Measurements from ENCODE around the gene CALN1.

The CALN1 gene

GRCh38 chr7:72275382-72276070 is 136.6 kb downstream of the CALN1 start:
- Mint-ChIP-seq H3K36me3 (no peaks in the 10 kb centered on the region), H3K4me3 (no peak overlapping the region), H3K27ac (no peak overlapping the region), H3K9me3 (peaks cover 25% of the 10 kb centered on the region), H3K4me1 (no peaks in the 10 kb centered on the region)
- DNase-seq (ENCODE audit: low spot score in 2 of 2) (no peak), ATAC-seq (no peak)

DNA sequence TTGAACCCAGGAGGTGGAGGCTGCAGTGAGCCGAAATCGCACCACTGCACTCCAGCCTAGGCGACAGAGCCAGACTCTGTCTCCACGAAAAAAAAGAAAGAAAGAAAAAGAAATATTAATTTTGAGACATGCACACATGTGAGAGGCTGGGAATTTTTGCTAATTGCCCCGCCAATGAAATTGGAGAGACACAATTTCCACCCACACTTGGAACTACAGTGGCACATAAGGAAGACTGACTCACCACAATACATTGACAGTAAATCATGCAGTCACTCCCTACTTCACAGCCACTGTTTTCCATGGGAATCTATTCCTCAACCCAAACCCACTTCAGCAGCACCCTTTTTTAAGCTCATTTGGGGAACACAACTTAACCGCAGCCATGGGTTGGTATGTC is 139.7 kb downstream of the CALN1 start:
- Mint-ChIP-seq H3K4me3 (no peak overlapping the region), H3K36me3 (no peaks in the 10 kb centered on the region), H3K9me3 (peaks cover 26% of the 10 kb centered on the region), H3K27ac (no peak overlapping the region), H3K4me1 (no peaks in the 10 kb centered on the region)
- ATAC-seq: no peak
- DNase-seq (ENCODE audit: low spot score in 2 of 2): no peak

DNA sequence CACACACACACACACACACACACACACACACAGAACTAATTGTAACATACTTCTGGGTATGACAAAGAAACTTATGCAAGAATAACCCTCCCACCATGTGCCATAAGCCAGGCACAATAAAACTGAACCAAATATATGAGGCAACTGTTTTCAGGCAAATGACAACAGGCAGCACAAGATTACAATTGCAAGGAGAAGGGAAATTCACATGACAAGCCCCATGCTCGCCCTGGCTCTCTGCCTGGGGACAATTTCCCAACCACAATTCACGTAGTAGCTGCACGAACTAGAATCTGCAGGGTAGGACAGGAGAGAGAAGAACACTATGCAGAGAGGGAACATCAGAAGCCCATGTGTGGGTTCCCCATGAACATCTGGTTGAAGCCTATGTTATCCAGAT is 143.3 kb downstream of the CALN1 start:
- no peak for ATAC-seq
- Mint-ChIP-seq H3K27ac (no peak overlapping the region), H3K4me3 (no peak overlapping the region), H3K36me3 (no peaks in the 10 kb centered on the region), H3K9me3 (peaks cover 16% of the 10 kb centered on the region), H3K4me1 (no peaks in the 10 kb centered on the region)
- no peak for DNase-seq (ENCODE audit: low spot score in 2 of 2)

DNA sequence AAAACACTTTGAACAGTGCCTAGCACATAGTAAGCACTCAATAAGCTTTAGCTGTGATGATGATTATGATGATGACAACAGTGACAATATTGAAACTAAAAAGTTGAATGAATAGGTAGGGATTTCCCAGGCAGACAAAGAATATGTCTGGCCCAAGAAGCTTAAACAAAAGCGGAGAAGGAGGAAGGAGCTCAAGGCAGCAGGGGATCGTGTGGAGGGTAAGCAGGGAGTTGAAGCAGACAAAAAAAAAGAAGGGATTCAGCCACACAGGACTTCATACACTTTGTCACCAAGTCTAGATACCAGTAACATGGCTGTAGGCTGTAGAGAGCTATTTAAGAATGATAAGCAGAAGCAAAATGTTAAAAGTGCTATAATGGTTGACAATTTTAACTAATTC is 144.0 kb downstream of the CALN1 start:
- ATAC-seq: no peak

GRCh38 chr7:72267291-72267800 is 144.8 kb downstream of the CALN1 start:
- no peak overlapping the region for H3K4me3 Mint-ChIP-seq
- H3K9me3 Mint-ChIP-seq: peaks cover 18% of the 10 kb centered on the region
- DNase-seq (ENCODE audit: low spot score in 2 of 2): no peak
- ATAC-seq: no peak
- no peaks in the 10 kb centered on the region for H3K4me1 Mint-ChIP-seq
- no peaks in the 10 kb centered on the region for H3K36me3 Mint-ChIP-seq
- H3K27ac Mint-ChIP-seq: no peak overlapping the region

More for the DNA sequence above, 144.0 kb downstream of the CALN1 start:
- H3K4me1 Mint-ChIP-seq: no peaks in the 10 kb centered on the region
- H3K27ac Mint-ChIP-seq: no peak overlapping the region
- no peak overlapping the region for H3K4me3 Mint-ChIP-seq
- no peak for DNase-seq (ENCODE audit: low spot score in 2 of 2)
- peaks cover 19% of the 10 kb centered on the region for H3K9me3 Mint-ChIP-seq
- H3K36me3 Mint-ChIP-seq: no peaks in the 10 kb centered on the region

DNA sequence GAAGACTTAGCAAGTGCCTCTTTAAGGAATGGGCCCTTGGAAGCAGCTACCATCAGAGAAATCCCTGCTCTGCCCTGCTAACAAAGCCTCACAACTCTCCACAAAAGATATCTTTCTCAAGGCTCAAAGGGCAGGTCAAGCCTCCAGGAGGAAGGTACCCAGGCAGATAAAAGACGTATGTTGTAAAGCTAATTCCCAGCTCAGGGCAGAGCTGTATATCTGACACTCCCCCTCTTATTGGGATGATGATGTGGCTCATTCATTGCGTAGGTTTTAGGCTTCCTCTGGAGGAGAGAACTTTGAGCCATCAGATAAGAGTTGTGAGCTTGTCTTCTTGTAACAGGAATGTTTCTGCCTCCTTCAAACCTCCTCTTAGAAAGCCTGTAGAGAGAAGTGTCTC is 145.4 kb downstream of the CALN1 start:
- Mint-ChIP-seq H3K36me3 (no peaks in the 10 kb centered on the region), H3K27ac (no peak overlapping the region), H3K9me3 (peaks cover 19% of the 10 kb centered on the region), H3K4me3 (no peak overlapping the region), H3K4me1 (no peaks in the 10 kb centered on the region)
- DNase-seq (ENCODE audit: low spot score in 2 of 2) (no peak), ATAC-seq (no peak)

DNA sequence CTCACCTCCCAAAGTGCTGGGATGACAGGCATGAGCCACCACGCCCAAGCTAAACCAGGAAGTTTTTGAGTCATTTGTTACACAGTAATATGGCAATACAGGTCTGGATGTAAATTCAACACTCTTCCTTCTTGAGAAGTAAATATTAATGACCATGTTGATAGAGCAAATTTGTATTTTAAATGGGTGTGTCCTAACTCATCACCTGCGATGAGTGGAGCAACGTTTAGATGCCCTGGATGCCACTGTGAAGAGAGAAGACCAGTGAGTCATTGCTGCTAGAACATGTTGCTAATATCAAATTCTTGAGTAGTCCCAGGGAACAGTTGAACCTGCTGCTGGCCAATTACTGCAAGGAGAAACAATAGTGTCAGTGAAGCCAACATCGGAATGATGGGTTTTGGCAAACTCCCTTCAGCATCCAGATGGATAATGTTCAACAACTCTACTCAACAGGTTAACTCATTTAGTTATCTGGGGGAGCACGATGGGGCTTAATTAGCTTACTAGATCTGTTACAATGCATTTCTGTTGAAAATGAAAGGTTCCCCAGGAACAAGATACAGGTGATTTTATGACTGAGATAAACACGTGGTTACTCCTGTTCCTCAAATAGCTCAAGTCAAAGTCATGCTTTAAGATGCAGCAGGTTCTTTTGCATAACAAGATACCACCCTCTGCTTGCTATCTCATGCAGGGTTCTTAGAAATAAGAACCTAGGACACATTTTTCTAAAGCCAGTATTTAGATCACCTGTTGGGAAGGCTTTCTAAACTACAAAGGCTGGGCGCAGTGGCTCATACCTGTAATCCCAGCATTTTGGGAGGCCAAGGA is 146.8 kb downstream of the CALN1 start:
- H3K27ac Mint-ChIP-seq: no peak overlapping the region
- peaks cover 13% of the 10 kb centered on the region for H3K9me3 Mint-ChIP-seq
- no peak for DNase-seq (ENCODE audit: low spot score in 2 of 2)
- no peaks in the 10 kb centered on the region for H3K4me1 Mint-ChIP-seq
- no peak overlapping the region for H3K4me3 Mint-ChIP-seq
- H3K36me3 Mint-ChIP-seq: no peaks in the 10 kb centered on the region
- ATAC-seq: no peak

- DNase-seq (ENCODE audit: low spot score in 2 of 2): no peak
- H3K36me3 Mint-ChIP-seq: no peaks in the 10 kb centered on the region
- no peaks in the 10 kb centered on the region for H3K4me1 Mint-ChIP-seq
- H3K27ac Mint-ChIP-seq: no peak overlapping the region
- no peak for ATAC-seq
- H3K4me3 Mint-ChIP-seq: no peak overlapping the region
- peaks cover 11% of the 10 kb centered on the region for H3K9me3 Mint-ChIP-seq
These were observed 151.7 kb downstream of the CALN1 start for GRCh38 chr7:72260406-72260805.

- ATAC-seq: no peak
These were observed 154.1 kb downstream of the CALN1 start for GRCh38 chr7:72258074-72258473.

GRCh38 chr7:72254455-72254854 is 157.7 kb downstream of the CALN1 start:
- DNase-seq (ENCODE audit: low spot score in 2 of 2): no peak
- Mint-ChIP-seq H3K36me3 (no peaks in the 10 kb centered on the region), H3K27ac (no peak overlapping the region), H3K4me1 (no peaks in the 10 kb centered on the region), H3K4me3 (no peak overlapping the region), H3K9me3 (peaks cover 10% of the 10 kb centered on the region)
- ATAC-seq: no peak

More at GRCh38 chr7:72258074-72258473, 154.1 kb downstream of the CALN1 start:
- Mint-ChIP-seq H3K36me3 (no peaks in the 10 kb centered on the region), H3K4me1 (no peaks in the 10 kb centered on the region), H3K27ac (no peak overlapping the region), H3K4me3 (no peak overlapping the region), H3K9me3 (peaks cover 8% of the 10 kb centered on the region)
- DNase-seq (ENCODE audit: low spot score in 2 of 2): no peak

- DNase-seq (ENCODE audit: low spot score in 2 of 2) (no peak), ATAC-seq (no peak)
- H3K4me1 Mint-ChIP-seq: no peaks in the 10 kb centered on the region
- H3K4me3 Mint-ChIP-seq: no peak overlapping the region
- H3K9me3 Mint-ChIP-seq: peaks cover 14% of the 10 kb centered on the region
- H3K27ac Mint-ChIP-seq: no peak overlapping the region
- H3K36me3 Mint-ChIP-seq: no peaks in the 10 kb centered on the region
These were observed 163.0 kb downstream of the CALN1 start for GRCh38 chr7:72249106-72249505.

GRCh38 chr7:72244826-72245398 is 167.2 kb downstream of the CALN1 start:
- no peak for ATAC-seq
- no peak for DNase-seq (ENCODE audit: low spot score in 2 of 2)
- no peak overlapping the region for H3K4me3 Mint-ChIP-seq
- H3K36me3 Mint-ChIP-seq: no peaks in the 10 kb centered on the region
- H3K9me3 Mint-ChIP-seq: peaks cover 12% of the 10 kb centered on the region
- no peaks in the 10 kb centered on the region for H3K4me1 Mint-ChIP-seq
- no peak overlapping the region for H3K27ac Mint-ChIP-seq

GRCh38 chr7:72243329-72243728 is 168.8 kb downstream of the CALN1 start:
- Mint-ChIP-seq H3K9me3 (peaks cover 7% of the 10 kb centered on the region), H3K36me3 (no peaks in the 10 kb centered on the region), H3K4me3 (no peak overlapping the region), H3K4me1 (no peaks in the 10 kb centered on the region), H3K27ac (no peak overlapping the region)
- ATAC-seq: no peak
- DNase-seq (ENCODE audit: low spot score in 2 of 2): no peak

DNA sequence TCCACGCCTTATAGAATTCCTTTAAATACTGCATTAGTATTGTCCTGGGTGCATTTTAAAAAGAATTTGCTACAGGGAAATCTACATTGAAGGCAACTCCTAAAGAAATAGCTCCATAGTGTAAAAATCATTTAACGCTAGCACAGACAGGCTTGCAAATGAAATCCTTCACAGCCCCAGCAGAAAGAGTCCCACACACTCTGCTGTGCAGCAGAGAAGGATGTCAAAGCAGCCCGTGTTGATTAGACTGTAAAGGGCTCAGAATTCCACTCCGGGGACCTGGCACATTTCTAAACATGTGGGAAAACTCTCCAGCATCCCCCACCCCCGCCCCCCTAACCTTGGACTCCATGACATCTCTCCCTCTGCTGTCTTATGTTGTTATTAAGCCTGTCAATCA is 176.8 kb downstream of the CALN1 start:
- Mint-ChIP-seq H3K27ac (no peak overlapping the region), H3K4me3 (no peak overlapping the region), H3K9me3 (peaks cover 21% of the 10 kb centered on the region), H3K4me1 (no peaks in the 10 kb centered on the region), H3K36me3 (no peaks in the 10 kb centered on the region)
- no peak for ATAC-seq
- no peak for DNase-seq (ENCODE audit: low spot score in 2 of 2)

DNA sequence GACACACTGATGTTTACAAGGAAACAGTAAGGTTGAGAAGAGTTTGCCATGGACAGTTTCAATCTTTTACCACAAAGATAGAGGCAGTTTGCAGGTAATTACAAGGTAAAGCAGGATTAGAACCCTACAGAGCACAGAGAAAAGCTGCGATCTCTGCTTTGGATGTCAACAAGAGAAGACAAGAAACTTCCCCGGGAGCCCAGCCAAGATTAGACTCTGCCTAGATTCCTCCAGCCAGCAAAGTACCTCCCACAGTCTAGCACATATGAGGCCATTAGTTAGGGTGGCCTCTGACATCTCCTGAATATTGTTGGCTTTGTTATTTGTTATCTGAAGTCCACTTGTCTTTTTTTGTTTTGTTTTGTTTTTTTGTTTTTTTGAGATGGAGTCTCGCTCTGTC is 178.1 kb downstream of the CALN1 start:
- no peak overlapping the region for H3K4me3 Mint-ChIP-seq
- ATAC-seq: no peak
- no peaks in the 10 kb centered on the region for H3K4me1 Mint-ChIP-seq
- no peak overlapping the region for H3K27ac Mint-ChIP-seq
- peaks cover 23% of the 10 kb centered on the region for H3K9me3 Mint-ChIP-seq
- DNase-seq (ENCODE audit: low spot score in 2 of 2): no peak
- no peaks in the 10 kb centered on the region for H3K36me3 Mint-ChIP-seq

DNA sequence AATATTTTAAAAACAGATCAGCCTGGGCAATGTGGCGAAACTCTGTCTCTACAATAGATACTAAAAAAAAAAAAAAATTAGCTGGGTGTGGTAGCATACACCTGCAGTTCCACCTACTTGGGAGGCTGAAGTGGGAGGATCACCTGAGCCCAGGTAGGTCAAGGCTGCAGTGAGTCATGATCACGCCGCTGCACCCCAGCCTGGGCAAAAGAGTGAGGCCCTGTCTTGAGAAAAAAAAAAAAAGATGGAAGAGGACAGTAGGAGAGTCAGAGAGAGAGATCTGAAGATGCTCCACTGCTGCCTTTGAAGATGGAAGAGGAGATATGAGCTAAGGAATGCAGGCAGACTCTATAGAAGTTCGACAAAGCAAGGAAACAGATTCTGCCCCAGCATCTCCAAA is 181.9 kb downstream of the CALN1 start:
- Mint-ChIP-seq H3K4me3 (no peak overlapping the region), H3K27ac (no peak overlapping the region), H3K4me1 (no peaks in the 10 kb centered on the region), H3K36me3 (no peaks in the 10 kb centered on the region), H3K9me3 (peaks cover 23% of the 10 kb centered on the region)
- DNase-seq (ENCODE audit: low spot score in 2 of 2) (no peak), ATAC-seq (no peak)

All from stimulated activated effector memory CD8-positive, alpha-beta T cell treated with anti-CD3 and anti-CD28 coated beads, Interleukin-12 subunit alpha, Interleukin-12 subunit beta, amount 100 ng/mL, for 72 hours (primary cell).